Measurements from ENCODE around the gene KDF1. TPM values are rescaled to one million over a fixed set of nuclear protein-coding genes. Genes with fewer than 3 reads are reported as not detected.
"Not testable (repeated sequence)": the region's sequence is repeated elsewhere in the genome, so short reads cannot be mapped to it uniquely, and the experiment has no call there.

KDF1 gene
- total RNA-seq, 3 donors from 2014 or later = 10.1 to 27.0 (median 20.4) TPM

- H3K9me3 ChIP-seq = no peaks in the 10 kb centered on the region
- DNase-seq (no peak), ATAC-seq (no peak)
- H3K4me3 ChIP-seq = no peak overlapping the region
- intact Hi-C loops (cut with DNase I, micrococcal nuclease) = loop anchor here (10.0 kb wide), 2 partner anchors 53 to 103 kb away; no protein-coding TSS in a partner anchor
- no peak for TF ChIP-seq CTCF (IDR thresholded peaks at IDR 0.05)
- peaks cover 11% of the 10 kb centered on the region for H3K4me1 ChIP-seq (ENCODE audit: low read depth)
- no peaks in the 10 kb centered on the region for H3K36me3 ChIP-seq (ENCODE audit: low read depth)
Measured at GRCh38 chr1:26991310-26992116, 31.2 kb upstream of the KDF1 start.

GRCh38 chr1:26989403-26990109 is 29.3 kb upstream of the KDF1 start:
- not testable (repeated sequence) for ATAC-seq; H3K4me3 ChIP-seq; H3K36me3 ChIP-seq (ENCODE audit: low read depth); H3K9me3 ChIP-seq; H3K4me1 ChIP-seq (ENCODE audit: low read depth); DNase-seq
- intact Hi-C loops (cut with DNase I, micrococcal nuclease) = loop anchor here (10.0 kb wide), 2 partner anchors 55 to 105 kb away; no protein-coding TSS in a partner anchor

GRCh38 chr1:26986658-26987057 is 26.4 kb upstream of the KDF1 start:
- intact Hi-C loops (cut with DNase I, micrococcal nuclease) = no loop called here
- Histone ChIP-seq H3K9me3 (no peaks in the 10 kb centered on the region), H3K4me3 (no peak overlapping the region), H3K4me1 (ENCODE audit: low read depth) (no peaks in the 10 kb centered on the region), H3K36me3 (ENCODE audit: low read depth) (no peaks in the 10 kb centered on the region)
- TF ChIP-seq CTCF (IDR thresholded peaks at IDR 0.05) = no peak
- no peak for DNase-seq
- peak; percentile 81 for ATAC-seq

- Histone ChIP-seq H3K4me3 (no peak overlapping the region), H3K9me3 (no peaks in the 10 kb centered on the region), H3K4me1 (ENCODE audit: low read depth) (no peaks in the 10 kb centered on the region), H3K36me3 (ENCODE audit: low read depth) (no peaks in the 10 kb centered on the region)
- intact Hi-C loops (cut with DNase I, micrococcal nuclease) = no loop called here
- DNase-seq (no peak), ATAC-seq (no peak)
- no peak for TF ChIP-seq CTCF (IDR thresholded peaks at IDR 0.05)
Measured at GRCh38 chr1:26984291-26984690, 24.0 kb upstream of the KDF1 start.

- intact Hi-C loops (cut with DNase I, micrococcal nuclease) = no loop called here
- H3K36me3 ChIP-seq (ENCODE audit: low read depth) = no peaks in the 10 kb centered on the region
- DNase-seq (no peak), ATAC-seq (no peak)
- TF ChIP-seq CTCF (IDR thresholded peaks at IDR 0.05) = no peak
- H3K4me1 ChIP-seq (ENCODE audit: low read depth) = no peaks in the 10 kb centered on the region
- H3K4me3 ChIP-seq = no peak overlapping the region
- H3K9me3 ChIP-seq = no peaks in the 10 kb centered on the region
Measured at GRCh38 chr1:26983863-26984262, 23.6 kb upstream of the KDF1 start.

All from mucosa of descending colon (tissue), 3 donors.